GF-D8 (cell line): ENCODE measurements around the gene IRF7.

Experiments used
- DNase-seq: peaks from one replicate; lab custom pipeline; 2025; lab: John Stamatoyannopoulos, UW

IRF7 gene

GRCh38 chr11:607971-608659, 7.6 kb downstream of the IRF7 start:
- no peak for DNase-seq

- no peak for DNase-seq
Observed at GRCh38 chr11:607020-607780, 8.6 kb downstream of the IRF7 start.

GRCh38 chr11:606245-606644, 9.5 kb downstream of the IRF7 start:
- no peak for DNase-seq

- no peak for DNase-seq
Observed at GRCh38 chr11:605286-606129, 10.2 kb downstream of the IRF7 start.

GRCh38 chr11:603154-603553, 12.6 kb downstream of the IRF7 start:
- DNase-seq = no peak

GRCh38 chr11:601573-602245, 14.0 kb downstream of the IRF7 start:
- no peak for DNase-seq

- no peak for DNase-seq
Observed at GRCh38 chr11:598005-598680, 17.6 kb downstream of the IRF7 start.

- no peak for DNase-seq
Observed at GRCh38 chr11:597166-597725, 18.5 kb downstream of the IRF7 start.

- DNase-seq = no peak
Observed at GRCh38 chr11:596374-596773, 19.4 kb downstream of the IRF7 start.

GRCh38 chr11:595400-595799, 20.4 kb downstream of the IRF7 start:
- no peak for DNase-seq

- no peak for DNase-seq
Observed at GRCh38 chr11:593347-593746, 22.4 kb downstream of the IRF7 start.

- DNase-seq = no peak
Observed at GRCh38 chr11:592918-593317, 22.8 kb downstream of the IRF7 start.

GRCh38 chr11:592501-592900, 23.2 kb downstream of the IRF7 start:
- DNase-seq = no peak

- no peak for DNase-seq
Observed at GRCh38 chr11:590997-591396, 24.8 kb downstream of the IRF7 start.

GRCh38 chr11:589798-590197, 26.0 kb downstream of the IRF7 start:
- no peak for DNase-seq

GRCh38 chr11:587978-588380, 27.8 kb downstream of the IRF7 start:
- no peak for DNase-seq

GRCh38 chr11:587546-587945, 28.2 kb downstream of the IRF7 start:
- no peak for DNase-seq

GRCh38 chr11:586376-587316, 29.1 kb downstream of the IRF7 start:
- no peak for DNase-seq

- DNase-seq = no peak
Observed at GRCh38 chr11:584287-584686, 31.5 kb downstream of the IRF7 start.

- DNase-seq = no peak
Observed at GRCh38 chr11:581752-582151, 34.0 kb downstream of the IRF7 start.
